ENCODE measurements around the gene GYS1.
"Not testable (repeated sequence)": the region's sequence is repeated elsewhere in the genome, so short reads cannot be mapped to it uniquely, and the experiment has no call there.

DNA sequence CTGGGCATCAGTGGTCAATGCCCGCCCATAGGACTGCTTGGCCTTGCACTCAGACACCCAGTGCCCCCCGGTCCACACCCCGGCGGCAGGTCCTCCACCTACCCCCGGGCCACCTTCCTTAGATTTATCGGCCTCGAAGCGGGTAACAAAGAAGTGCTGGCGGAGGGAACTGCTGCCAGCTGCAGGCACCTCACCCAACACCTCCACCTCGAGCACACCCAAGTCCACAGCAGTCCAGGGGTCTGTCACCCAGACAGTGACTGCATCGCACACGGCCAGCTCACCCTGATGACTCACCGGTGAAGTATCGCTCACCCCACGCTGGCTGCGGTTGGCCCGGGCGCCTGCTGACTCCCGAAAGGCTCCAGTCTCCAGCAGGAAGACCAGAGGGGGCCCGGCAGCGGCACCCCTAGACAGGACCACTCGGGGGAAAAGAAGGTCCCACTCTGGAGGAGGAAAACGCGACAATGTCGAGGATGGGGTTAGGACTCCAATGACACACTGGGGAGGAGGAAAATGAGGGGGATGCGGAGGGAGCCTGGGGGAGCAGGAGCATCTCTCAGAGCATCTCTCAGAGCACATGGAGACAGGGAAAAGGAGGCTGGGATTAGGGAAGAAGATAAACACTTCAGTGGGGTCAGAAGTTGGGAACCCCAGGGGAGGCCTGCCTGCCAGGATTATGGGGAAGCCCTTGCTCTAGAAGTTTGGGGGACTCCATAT, 45.6 kb upstream of the GYS1 start:
- TF ChIP-seq, protein P1, sequence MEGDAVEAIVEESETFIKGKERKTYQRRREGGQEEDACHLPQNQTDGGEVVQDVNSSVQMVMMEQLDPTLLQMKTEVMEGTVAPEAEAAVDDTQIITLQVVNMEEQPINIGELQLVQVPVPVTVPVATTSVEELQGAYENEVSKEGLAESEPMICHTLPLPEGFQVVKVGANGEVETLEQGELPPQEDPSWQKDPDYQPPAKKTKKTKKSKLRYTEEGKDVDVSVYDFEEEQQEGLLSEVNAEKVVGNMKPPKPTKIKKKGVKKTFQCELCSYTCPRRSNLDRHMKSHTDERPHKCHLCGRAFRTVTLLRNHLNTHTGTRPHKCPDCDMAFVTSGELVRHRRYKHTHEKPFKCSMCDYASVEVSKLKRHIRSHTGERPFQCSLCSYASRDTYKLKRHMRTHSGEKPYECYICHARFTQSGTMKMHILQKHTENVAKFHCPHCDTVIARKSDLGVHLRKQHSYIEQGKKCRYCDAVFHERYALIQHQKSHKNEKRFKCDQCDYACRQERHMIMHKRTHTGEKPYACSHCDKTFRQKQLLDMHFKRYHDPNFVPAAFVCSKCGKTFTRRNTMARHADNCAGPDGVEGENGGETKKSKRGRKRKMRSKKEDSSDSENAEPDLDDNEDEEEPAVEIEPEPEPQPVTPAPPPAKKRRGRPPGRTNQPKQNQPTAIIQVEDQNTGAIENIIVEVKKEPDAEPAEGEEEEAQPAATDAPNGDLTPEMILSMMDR (conservative IDR thresholded peaks at IDR 0.05; ENCODE audit: low read length): not testable (repeated sequence)
- TF ChIP-seq EZH2phosphoT487 (IDR thresholded peaks at IDR 0.05; ENCODE audit: borderline replicate concordance): not testable (repeated sequence)

Measured in Loucy (cell line).